Astrocyte (in vitro differentiated cells and primary cell): ENCODE results near the gene HBG2.

Experiments used
- CTCF ChIP-seq: IDR thresholded peaks from 2 replicates; pipeline ENCODE4 v1.5.1; 2011; ENCODE audit warnings: low read depth, mild to moderate bottlenecking, inconsistent platforms, low read length, moderate library complexity; ENCODE audit not compliant: insufficient read depth
- EZH2 ChIP-seq: IDR thresholded peaks from 2 replicates; pipeline ENCODE4 v1.6.1; 2012; ENCODE audit warnings: mild to moderate bottlenecking, low read length, inconsistent platforms; ENCODE audit not compliant: insufficient read depth

DNA sequence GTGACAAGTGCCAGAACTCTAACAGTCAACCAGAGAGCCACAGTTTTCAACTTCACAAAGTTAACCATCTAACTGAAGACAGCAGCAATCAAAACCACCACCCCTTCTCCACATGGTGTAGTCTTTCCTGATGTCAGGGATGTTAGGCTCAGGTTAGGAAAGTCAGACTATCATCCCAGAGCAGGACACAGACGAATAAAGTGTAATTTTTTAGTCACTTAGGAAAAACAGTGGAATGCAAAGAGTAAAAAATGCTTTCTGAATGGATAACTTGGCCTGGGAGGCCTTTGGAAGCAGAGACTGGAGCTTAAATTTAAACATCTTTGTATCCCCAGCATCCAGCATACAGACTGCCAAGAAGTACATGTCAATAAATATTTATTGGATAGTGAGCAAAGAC, 31.8 kb upstream of the HBG2 start:
- TF ChIP-seq CTCF (no peak), EZH2 (no peak)
